Activated naive CD8-positive, alpha-beta T cell treated with anti-CD3 and anti-CD28 coated beads, Interleukin-2, amount 50 U/mL, for 24 hours (primary cell): ENCODE data around the gene SRRM3.
A peak's percentile ranks its signal among the peaks of the same experiment; 100 is the strongest.
"Not testable (repeated sequence)": the region's sequence is repeated elsewhere in the genome, so short reads cannot be mapped to it uniquely, and the experiment has no call there.

Experiments used
- ATAC-seq: fragments of 150-1000 bp; cut with Tn5 transposase; one replicate; pipeline ENCODE4 v1.10.0; 2021
- DNase-seq: peaks from one replicate; pipeline ENCODE4 v3.0.0; 2021
- H3K27ac Mint-ChIP-seq: one replicate; pipeline ENCODE4 v1.8.0; 2021; ENCODE audit warnings: mild to moderate bottlenecking, mixed read lengths
- H3K27me3 Mint-ChIP-seq: one replicate; pipeline ENCODE4 v1.8.0; 2021; ENCODE audit warnings: mixed read lengths
- H3K36me3 Mint-ChIP-seq: one replicate; pipeline ENCODE4 v1.8.0; 2021; ENCODE audit warnings: low read depth, mixed read lengths
- H3K4me1 Mint-ChIP-seq: one replicate; pipeline ENCODE4 v1.8.0; 2021; ENCODE audit warnings: mixed read lengths
- H3K4me3 Mint-ChIP-seq: one replicate; pipeline ENCODE4 v1.8.0; 2021; ENCODE audit warnings: mild to moderate bottlenecking, moderate library complexity, mixed read lengths
- H3K9me3 Mint-ChIP-seq: one replicate; pipeline ENCODE4 v1.8.0; 2021; ENCODE audit warnings: mixed read lengths

SRRM3 gene

GRCh38 chr7:76314042-76314721 is 112.5 kb downstream of the SRRM3 start:
- no peaks in the 10 kb centered on the region for H3K36me3 Mint-ChIP-seq
- ATAC-seq (peak; percentile 47), DNase-seq (peak; percentile 99)
- no peak overlapping the region for H3K4me3 Mint-ChIP-seq
- H3K9me3 Mint-ChIP-seq: no peaks in the 10 kb centered on the region
- no peaks in the 10 kb centered on the region for H3K27me3 Mint-ChIP-seq
- no peak overlapping the region for H3K27ac Mint-ChIP-seq
- H3K4me1 Mint-ChIP-seq: peaks cover 20% of the 10 kb centered on the region

GRCh38 chr7:76314740-76315139 is 113.0 kb downstream of the SRRM3 start:
- not testable (repeated sequence) for H3K36me3 Mint-ChIP-seq, H3K4me3 Mint-ChIP-seq, DNase-seq, H3K27me3 Mint-ChIP-seq, H3K9me3 Mint-ChIP-seq, ATAC-seq, H3K27ac Mint-ChIP-seq
- peaks cover 26% of the 10 kb centered on the region for H3K4me1 Mint-ChIP-seq

- H3K4me1 Mint-ChIP-seq: peaks cover 29% of the 10 kb centered on the region
- H3K9me3 Mint-ChIP-seq: no peaks in the 10 kb centered on the region
- no peaks in the 10 kb centered on the region for H3K36me3 Mint-ChIP-seq
- no peaks in the 10 kb centered on the region for H3K27me3 Mint-ChIP-seq
- ATAC-seq: no peak
- no peak overlapping the region for H3K27ac Mint-ChIP-seq
- DNase-seq: no peak
- no peak overlapping the region for H3K4me3 Mint-ChIP-seq
These were observed 113.7 kb downstream of the SRRM3 start for GRCh38 chr7:76315364-76315763.

GRCh38 chr7:76316984-76317781 is 115.5 kb downstream of the SRRM3 start:
- Mint-ChIP-seq H3K4me1 (peaks cover 29% of the 10 kb centered on the region), H3K9me3 (no peaks in the 10 kb centered on the region), H3K4me3 (peak overlapping the region; percentile 88), H3K36me3 (no peaks in the 10 kb centered on the region), H3K27me3 (no peaks in the 10 kb centered on the region), H3K27ac (peak overlapping the region; percentile 94)
- DNase-seq: no peak
- no peak for ATAC-seq

GRCh38 chr7:76317782-76318487 is 116.2 kb downstream of the SRRM3 start:
- Mint-ChIP-seq H3K36me3 (peaks cover 2% of the 10 kb centered on the region), H3K4me1 (peaks cover 32% of the 10 kb centered on the region), H3K27me3 (no peaks in the 10 kb centered on the region), H3K27ac (peak overlapping the region; percentile 94), H3K4me3 (peak overlapping the region; percentile 88), H3K9me3 (no peaks in the 10 kb centered on the region)
- peak; percentile 97 for ATAC-seq
- peak; percentile 95 for DNase-seq

- Mint-ChIP-seq H3K27ac (peak overlapping the region; percentile 94), H3K4me1 (peaks cover 32% of the 10 kb centered on the region), H3K9me3 (no peaks in the 10 kb centered on the region), H3K27me3 (no peaks in the 10 kb centered on the region), H3K36me3 (peaks cover 2% of the 10 kb centered on the region), H3K4me3 (peak overlapping the region; percentile 88)
- peak; percentile 74 for DNase-seq
- ATAC-seq: peak; percentile 42
These were observed 117.0 kb downstream of the SRRM3 start for GRCh38 chr7:76318488-76319353.

GRCh38 chr7:76325092-76325491 is 123.4 kb downstream of the SRRM3 start:
- Mint-ChIP-seq H3K27me3 (no peaks in the 10 kb centered on the region), H3K9me3 (no peaks in the 10 kb centered on the region), H3K4me3 (no peak overlapping the region), H3K36me3 (peaks cover 42% of the 10 kb centered on the region), H3K4me1 (peaks cover 21% of the 10 kb centered on the region), H3K27ac (no peak overlapping the region)
- DNase-seq: no peak
- ATAC-seq: no peak

GRCh38 chr7:76325811-76326210 is 124.1 kb downstream of the SRRM3 start:
- no peaks in the 10 kb centered on the region for H3K27me3 Mint-ChIP-seq
- peaks cover 22% of the 10 kb centered on the region for H3K4me1 Mint-ChIP-seq
- peaks cover 47% of the 10 kb centered on the region for H3K36me3 Mint-ChIP-seq
- DNase-seq (no peak), ATAC-seq (no peak)
- H3K27ac Mint-ChIP-seq: no peak overlapping the region
- no peaks in the 10 kb centered on the region for H3K9me3 Mint-ChIP-seq
- H3K4me3 Mint-ChIP-seq: no peak overlapping the region

GRCh38 chr7:76326646-76327233 is 125.0 kb downstream of the SRRM3 start:
- no peak overlapping the region for H3K4me3 Mint-ChIP-seq
- no peaks in the 10 kb centered on the region for H3K9me3 Mint-ChIP-seq
- H3K27me3 Mint-ChIP-seq: no peaks in the 10 kb centered on the region
- DNase-seq (no peak), ATAC-seq (no peak)
- peaks cover 47% of the 10 kb centered on the region for H3K36me3 Mint-ChIP-seq
- no peak overlapping the region for H3K27ac Mint-ChIP-seq
- peaks cover 25% of the 10 kb centered on the region for H3K4me1 Mint-ChIP-seq

GRCh38 chr7:76327610-76328009 is 125.9 kb downstream of the SRRM3 start:
- Mint-ChIP-seq H3K4me3 (no peak overlapping the region), H3K27me3 (no peaks in the 10 kb centered on the region), H3K4me1 (peaks cover 29% of the 10 kb centered on the region), H3K27ac (no peak overlapping the region), H3K36me3 (peaks cover 51% of the 10 kb centered on the region), H3K9me3 (no peaks in the 10 kb centered on the region)
- peak; percentile 55 for ATAC-seq
- DNase-seq: no peak

GRCh38 chr7:76328389-76328788 is 126.7 kb downstream of the SRRM3 start:
- Mint-ChIP-seq H3K27me3 (no peaks in the 10 kb centered on the region), H3K36me3 (peaks cover 53% of the 10 kb centered on the region), H3K9me3 (no peaks in the 10 kb centered on the region), H3K27ac (peak overlapping the region; percentile 53), H3K4me1 (peaks cover 27% of the 10 kb centered on the region), H3K4me3 (no peak overlapping the region)
- no peak for DNase-seq
- no peak for ATAC-seq

GRCh38 chr7:76329479-76329878 is 127.8 kb downstream of the SRRM3 start:
- Mint-ChIP-seq H3K9me3 (no peaks in the 10 kb centered on the region), H3K36me3 (peaks cover 57% of the 10 kb centered on the region), H3K27me3 (no peaks in the 10 kb centered on the region), H3K4me1 (peaks cover 27% of the 10 kb centered on the region), H3K4me3 (no peak overlapping the region), H3K27ac (no peak overlapping the region)
- ATAC-seq (no peak), DNase-seq (no peak)

- H3K4me3 Mint-ChIP-seq: no peak overlapping the region
- peaks cover 27% of the 10 kb centered on the region for H3K4me1 Mint-ChIP-seq
- H3K27ac Mint-ChIP-seq: peak overlapping the region; percentile 59
- DNase-seq: no peak
- H3K9me3 Mint-ChIP-seq: no peaks in the 10 kb centered on the region
- peaks cover 56% of the 10 kb centered on the region for H3K36me3 Mint-ChIP-seq
- ATAC-seq: no peak
- H3K27me3 Mint-ChIP-seq: no peaks in the 10 kb centered on the region
These were observed 128.6 kb downstream of the SRRM3 start for GRCh38 chr7:76330261-76330660.

- Mint-ChIP-seq H3K27ac (peak overlapping the region; percentile 59), H3K4me3 (no peak overlapping the region), H3K4me1 (peaks cover 27% of the 10 kb centered on the region), H3K27me3 (no peaks in the 10 kb centered on the region), H3K9me3 (no peaks in the 10 kb centered on the region), H3K36me3 (peaks cover 55% of the 10 kb centered on the region)
- ATAC-seq (no peak), DNase-seq (no peak)
These were observed 129.0 kb downstream of the SRRM3 start for GRCh38 chr7:76330673-76331072.
